GM23248 (cell line): Measurements from ENCODE around the gene SINHCAF.

ENCODE experiments used
- EZH2 ChIP-seq: fragments of 200-600 bp; sonication (generic); IDR thresholded peaks from 2 replicates; pipeline ENCODE4 v1.6.1; 2018; ENCODE audit warnings: antibody characterized with exemption, mild to moderate bottlenecking; ENCODE audit not compliant: insufficient read depth, poor library complexity, severe bottlenecking
- EZH2phosphoT487 ChIP-seq: fragments of 200-600 bp; sonication (generic); IDR thresholded peaks from 2 replicates; pipeline ENCODE4 v1.6.1; 2018; ENCODE audit warnings: antibody characterized with exemption, moderate library complexity, mild to moderate bottlenecking, low read depth; ENCODE audit not compliant: insufficient read depth

GRCh38 chr12:31311634-31312258 lies 14.2 kb downstream of the SINHCAF start:
- no peak for TF ChIP-seq EZH2phosphoT487
- no peak for TF ChIP-seq EZH2
